DND-41 (cell line): ENCODE measurements around the gene ULBP3.

ENCODE experiments used
- EZH2 ChIP-seq: IDR thresholded peaks from 3 replicates; pipeline ENCODE4 v1.6.1; 2012; ENCODE audit warnings: borderline replicate concordance, low read depth, mild to moderate bottlenecking, moderate library complexity, low read length, inconsistent platforms; ENCODE audit not compliant: severe bottlenecking
- TF ChIP-seq, protein P1 (sequence below): IDR thresholded peaks from 2 replicates; pipeline ENCODE4 v1.5.1; 2012; ENCODE audit warnings: borderline replicate concordance, low read length, moderate library complexity, mild to moderate bottlenecking; ENCODE audit not compliant: poor library complexity, severe bottlenecking; ENCODE audit errors: extremely low read depth

DNA sequence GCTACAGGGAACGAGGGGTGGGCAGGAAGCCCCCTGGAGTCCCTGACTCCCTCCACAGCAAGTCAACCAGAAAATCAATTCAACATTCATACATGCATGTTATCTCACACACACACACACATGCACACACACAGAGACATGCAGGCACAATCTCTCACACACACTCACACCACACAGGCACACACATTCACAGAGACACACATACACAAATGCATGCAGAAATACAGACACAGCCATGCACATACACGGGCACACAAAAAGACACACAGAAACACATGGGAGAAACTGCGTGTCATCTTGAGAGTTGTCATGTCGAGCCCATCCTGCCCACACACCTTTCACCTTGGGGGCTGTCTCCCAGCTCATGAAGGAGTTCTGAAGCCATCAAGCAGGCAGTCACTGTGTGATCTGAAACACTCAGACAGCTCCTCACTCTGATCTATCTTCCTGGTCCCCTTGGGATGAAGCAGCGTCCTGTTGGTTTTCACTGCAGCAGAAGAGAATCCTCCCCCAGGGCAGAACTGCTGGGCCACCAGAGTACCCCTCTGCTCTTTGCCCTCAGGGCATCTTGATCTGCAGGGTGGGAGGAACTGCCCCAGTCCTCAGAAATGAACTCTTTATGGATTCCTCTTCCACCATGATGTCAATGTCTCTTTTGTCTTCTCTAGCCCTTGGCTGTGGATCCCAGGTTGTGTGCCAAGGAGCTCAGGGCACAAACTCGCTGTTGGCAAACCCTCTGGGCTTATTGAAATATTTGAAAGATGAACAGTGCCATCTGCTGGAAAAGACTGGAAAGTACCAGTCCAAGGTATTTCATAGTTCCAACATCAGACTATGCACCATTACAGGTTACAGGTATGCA lies 52.4 kb downstream of the ULBP3 start:
- TF ChIP-seq, protein P1, sequence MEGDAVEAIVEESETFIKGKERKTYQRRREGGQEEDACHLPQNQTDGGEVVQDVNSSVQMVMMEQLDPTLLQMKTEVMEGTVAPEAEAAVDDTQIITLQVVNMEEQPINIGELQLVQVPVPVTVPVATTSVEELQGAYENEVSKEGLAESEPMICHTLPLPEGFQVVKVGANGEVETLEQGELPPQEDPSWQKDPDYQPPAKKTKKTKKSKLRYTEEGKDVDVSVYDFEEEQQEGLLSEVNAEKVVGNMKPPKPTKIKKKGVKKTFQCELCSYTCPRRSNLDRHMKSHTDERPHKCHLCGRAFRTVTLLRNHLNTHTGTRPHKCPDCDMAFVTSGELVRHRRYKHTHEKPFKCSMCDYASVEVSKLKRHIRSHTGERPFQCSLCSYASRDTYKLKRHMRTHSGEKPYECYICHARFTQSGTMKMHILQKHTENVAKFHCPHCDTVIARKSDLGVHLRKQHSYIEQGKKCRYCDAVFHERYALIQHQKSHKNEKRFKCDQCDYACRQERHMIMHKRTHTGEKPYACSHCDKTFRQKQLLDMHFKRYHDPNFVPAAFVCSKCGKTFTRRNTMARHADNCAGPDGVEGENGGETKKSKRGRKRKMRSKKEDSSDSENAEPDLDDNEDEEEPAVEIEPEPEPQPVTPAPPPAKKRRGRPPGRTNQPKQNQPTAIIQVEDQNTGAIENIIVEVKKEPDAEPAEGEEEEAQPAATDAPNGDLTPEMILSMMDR = peak; percentile 73
- no peak for TF ChIP-seq EZH2
